GM21390 (cell line): ENCODE results near the gene POLDIP2.
A peak's percentile ranks its signal among the peaks of the same experiment; 100 is the strongest.

Experiments used
- ATAC-seq: cut with Tn5 transposase; IDR thresholded peaks from one replicate; pipeline ENCODE4 v1.9.1; 2021; ENCODE audit not compliant: unreplicated experiment

Gene POLDIP2

GRCh38 chr17:28317966-28318758 is 39.2 kb downstream of the POLDIP2 start:
- peak; percentile 2 for ATAC-seq

- no peak for ATAC-seq
These were observed 40.0 kb downstream of the POLDIP2 start for GRCh38 chr17:28317099-28317965.

- ATAC-seq, result no peak
These were observed 41.3 kb downstream of the POLDIP2 start for GRCh38 chr17:28315846-28316705.

GRCh38 chr17:28313841-28314240 is 43.5 kb downstream of the POLDIP2 start:
- ATAC-seq, result no peak

- ATAC-seq, result no peak
These were observed 50.3 kb downstream of the POLDIP2 start for GRCh38 chr17:28306954-28307401.

- no peak for ATAC-seq
These were observed 58.9 kb downstream of the POLDIP2 start for GRCh38 chr17:28298449-28298848.
